IPS-18c (cell line): ENCODE data around the gene RASGRP2.

Experiments
- H3K4me3 ChIP-seq: 2 replicates; pipeline ENCODE4 v1.7.0; 2013; ENCODE audit warnings: low read depth, mild to moderate bottlenecking, low read length, moderate library complexity; ENCODE audit not compliant: insufficient read depth
- H3K9me3 ChIP-seq: one replicate; pipeline ENCODE4 v1.6.1; 2013; ENCODE audit warnings: mild to moderate bottlenecking, low read length, moderate library complexity; ENCODE audit not compliant: control insufficient read depth, insufficient read depth

The RASGRP2 gene

GRCh38 chr11:64760759-64761420 lies 16.9 kb upstream of the RASGRP2 start:
- no peak overlapping the region for H3K4me3 ChIP-seq
- H3K9me3 ChIP-seq, result no peaks in the 10 kb centered on the region

GRCh38 chr11:64759722-64760719 lies 16.1 kb upstream of the RASGRP2 start, which contains the start of gene PYGM:
PYGM (minus strand) TSS chr11:64759974; CDS start chr11:64759898, 76 bp downstream.
- Histone ChIP-seq H3K4me3 (0 out of 2 replicates have a peak within 1 kb of the TSS, but pooled peaks have one; percentile 9), H3K9me3 (no peaks in the 10 kb centered on the region)

- 0 out of 2 replicates have a peak overlapping the region, but pooled peaks have one; percentile 9 for H3K4me3 ChIP-seq
- H3K9me3 ChIP-seq, result no peaks in the 10 kb centered on the region
Measured at GRCh38 chr11:64759131-64759721, 15.3 kb upstream of the RASGRP2 start.

GRCh38 chr11:64758330-64759079 lies 14.6 kb upstream of the RASGRP2 start:
- no peaks in the 10 kb centered on the region for H3K9me3 ChIP-seq

GRCh38 chr11:64757549-64758329 lies 13.8 kb upstream of the RASGRP2 start:
- Histone ChIP-seq H3K9me3 (no peaks in the 10 kb centered on the region), H3K4me3 (no peak overlapping the region)

More at GRCh38 chr11:64758330-64759079, 14.6 kb upstream of the RASGRP2 start:
- no peak overlapping the region for H3K4me3 ChIP-seq

GRCh38 chr11:64755681-64756361 lies 11.9 kb upstream of the RASGRP2 start:
- no peaks in the 10 kb centered on the region for H3K9me3 ChIP-seq
- no peak overlapping the region for H3K4me3 ChIP-seq

- Histone ChIP-seq H3K4me3 (no peak overlapping the region), H3K9me3 (no peaks in the 10 kb centered on the region)
Measured at GRCh38 chr11:64754919-64755662, 11.1 kb upstream of the RASGRP2 start.

GRCh38 chr11:64754124-64754918 lies 10.4 kb upstream of the RASGRP2 start:
- Histone ChIP-seq H3K4me3 (no peak overlapping the region), H3K9me3 (no peaks in the 10 kb centered on the region)

GRCh38 chr11:64753380-64754123 lies 9.6 kb upstream of the RASGRP2 start:
- Histone ChIP-seq H3K9me3 (no peaks in the 10 kb centered on the region), H3K4me3 (no peak overlapping the region)

- Histone ChIP-seq H3K9me3 (no peaks in the 10 kb centered on the region), H3K4me3 (no peak overlapping the region)
Measured at GRCh38 chr11:64753019-64753379, 9.1 kb upstream of the RASGRP2 start.

- Histone ChIP-seq H3K4me3 (no peak overlapping the region), H3K9me3 (no peaks in the 10 kb centered on the region)
Measured at GRCh38 chr11:64752175-64752970, 8.4 kb upstream of the RASGRP2 start.

GRCh38 chr11:64751580-64751979 lies 7.6 kb upstream of the RASGRP2 start:
- no peak overlapping the region for H3K4me3 ChIP-seq
- no peaks in the 10 kb centered on the region for H3K9me3 ChIP-seq

- Histone ChIP-seq H3K9me3 (no peaks in the 10 kb centered on the region), H3K4me3 (no peak overlapping the region)
Measured at GRCh38 chr11:64751136-64751535, 7.2 kb upstream of the RASGRP2 start.
